HG03378 (cell line): Measurements from ENCODE around the gene SF3B5.
"Not testable (repeated sequence)": the region's sequence is repeated elsewhere in the genome, so short reads cannot be mapped to it uniquely, and the experiment has no call there.

ENCODE experiments used
- ATAC-seq: cut with Tn5 transposase; IDR thresholded peaks from one replicate; pipeline ENCODE4 v1.9.1; 2021; ENCODE audit warnings: mild to moderate bottlenecking, moderate library complexity; ENCODE audit not compliant: unreplicated experiment

SF3B5 gene

DNA sequence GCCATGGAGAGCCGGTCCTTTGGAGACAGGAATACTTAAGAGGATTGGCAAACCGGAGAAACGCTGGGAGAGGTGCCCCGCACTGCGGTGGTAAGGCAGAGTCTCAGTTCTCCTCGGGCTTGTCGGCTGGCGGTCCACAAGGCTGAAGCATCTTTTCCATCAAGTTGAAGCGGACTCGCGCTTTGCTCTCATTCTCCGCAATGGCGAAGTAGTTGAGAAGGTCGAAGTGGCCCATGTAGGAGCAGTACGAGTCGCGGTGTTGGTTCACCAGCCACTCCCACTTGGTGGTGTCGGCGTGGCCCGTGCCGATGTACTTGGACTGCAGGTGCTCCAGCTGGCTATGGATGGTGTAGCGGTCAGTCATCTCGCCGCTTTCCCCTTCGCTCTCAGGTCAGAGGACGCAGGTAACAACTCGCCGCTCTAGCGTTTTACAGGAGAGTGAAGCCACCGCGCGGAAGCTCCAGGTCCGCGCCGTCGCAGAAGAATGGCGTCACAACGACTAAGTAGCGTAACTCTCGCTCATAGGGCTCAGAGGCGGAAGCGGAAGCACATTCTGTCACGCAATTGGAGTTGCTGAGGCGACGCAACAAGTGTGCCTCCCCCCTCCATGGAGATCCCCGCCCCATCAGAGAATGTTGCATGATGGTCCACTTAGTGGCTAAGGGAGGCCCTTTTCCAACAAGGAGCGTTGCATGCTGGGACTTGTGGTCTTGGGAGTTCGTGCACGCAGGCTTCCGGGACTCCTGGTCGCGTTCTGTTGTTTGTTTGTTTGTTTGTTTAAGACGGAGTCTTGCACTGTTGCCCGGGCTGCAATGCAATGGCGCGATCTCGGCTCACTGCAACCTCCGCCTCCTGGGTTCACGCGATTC is at the start of gene SF3B5:
SF3B5 (minus strand) TSS at position 440 of the 869 bp plus-strand sequence; CDS start at position 364, 76 bp downstream.
- peak; percentile 96 for ATAC-seq

DNA sequence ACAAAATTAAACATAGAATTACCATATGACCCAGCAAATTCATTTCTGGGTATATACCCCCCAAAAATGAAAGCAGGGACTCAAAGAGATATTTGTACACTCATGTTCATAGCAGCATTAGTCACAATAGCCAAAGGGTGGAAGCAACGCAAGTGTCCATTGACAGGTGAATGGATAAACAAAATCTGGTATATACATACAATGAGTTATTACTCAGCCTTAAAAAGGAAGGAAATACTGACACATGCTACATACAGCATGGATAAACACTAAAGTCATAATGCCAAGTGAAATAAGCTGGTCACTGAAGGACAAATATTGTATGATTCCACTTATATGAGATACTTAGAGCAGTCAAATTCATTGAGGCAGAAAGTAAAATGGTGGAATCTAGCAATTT is 49.6 kb upstream of the SF3B5 start:
- ATAC-seq, result no peak

DNA sequence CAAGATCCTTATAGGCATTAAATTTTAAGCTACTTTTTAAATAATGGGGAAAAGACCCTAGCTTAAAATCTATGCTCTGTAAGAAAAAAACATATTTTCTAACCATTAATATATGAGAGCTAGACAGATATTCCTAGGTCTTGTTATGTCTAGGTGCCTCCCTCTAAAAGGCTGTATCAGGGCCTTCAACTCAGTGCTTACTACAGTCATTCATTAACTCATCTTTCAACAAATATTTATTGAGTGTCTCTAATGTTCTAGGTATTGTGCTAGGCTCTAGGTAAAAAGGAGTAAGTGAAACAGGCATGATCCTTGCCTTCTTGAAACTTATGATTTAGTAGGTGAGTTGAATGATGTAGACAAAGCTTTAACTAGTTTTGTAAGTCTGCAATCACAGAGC is 48.5 kb upstream of the SF3B5 start:
- no peak for ATAC-seq

DNA sequence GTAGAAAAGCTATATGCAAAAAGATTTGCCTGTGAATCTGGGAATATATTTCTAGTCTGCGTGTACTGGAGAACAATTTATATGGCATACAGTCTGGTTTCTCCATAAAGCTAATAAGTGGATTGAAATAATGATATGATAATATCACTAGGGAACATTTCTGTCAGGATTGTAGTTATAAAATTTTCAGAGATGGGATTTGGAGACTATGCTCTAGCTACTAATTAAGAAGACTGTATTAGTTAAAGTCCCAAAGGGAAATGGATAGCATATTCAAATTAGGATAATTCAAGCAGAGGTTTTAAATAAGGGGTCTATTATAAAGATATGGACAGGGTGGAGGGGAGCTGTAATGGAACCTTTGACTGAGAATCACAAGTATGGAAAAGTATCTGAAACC is 47.7 kb upstream of the SF3B5 start:
- no peak for ATAC-seq

DNA sequence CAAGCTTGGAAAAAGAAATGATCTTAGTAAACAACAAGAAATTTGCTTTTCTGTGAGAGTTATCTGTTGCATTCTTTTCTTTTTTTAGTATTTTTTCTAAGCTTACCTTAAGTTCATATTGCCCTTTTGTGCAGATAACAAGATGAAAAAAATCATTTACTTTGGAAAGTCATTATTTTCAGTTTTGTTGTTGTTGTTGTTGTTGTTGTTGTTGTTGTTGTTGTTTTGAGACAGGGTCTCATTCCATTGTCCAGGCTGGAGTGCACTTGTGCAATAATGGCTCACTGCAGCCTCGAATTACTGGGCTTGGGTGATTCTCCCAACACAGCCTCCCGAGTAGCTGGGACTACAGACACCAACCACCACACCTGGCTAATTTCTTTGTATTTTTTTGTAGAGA is 46.1 kb upstream of the SF3B5 start:
- no peak for ATAC-seq

DNA sequence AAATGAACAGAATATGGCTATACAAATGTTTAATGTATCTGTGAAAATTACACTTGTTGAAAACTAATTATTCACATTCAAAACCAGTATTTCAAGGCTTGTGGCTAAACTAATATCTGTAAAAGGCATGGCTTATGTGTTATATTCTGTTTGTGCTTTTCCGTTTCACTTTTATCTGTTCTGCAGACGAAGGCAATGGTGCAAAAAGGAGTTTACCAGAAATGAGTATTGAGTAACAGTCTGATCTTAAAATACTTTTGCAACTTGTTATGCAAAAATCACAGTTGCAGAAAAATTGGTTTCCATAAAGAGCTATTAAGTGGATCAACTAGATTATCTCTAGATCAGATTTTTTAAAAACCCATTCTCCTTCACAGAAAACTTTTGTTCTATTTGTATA is 45.5 kb upstream of the SF3B5 start:
- ATAC-seq, result peak; percentile 82

DNA sequence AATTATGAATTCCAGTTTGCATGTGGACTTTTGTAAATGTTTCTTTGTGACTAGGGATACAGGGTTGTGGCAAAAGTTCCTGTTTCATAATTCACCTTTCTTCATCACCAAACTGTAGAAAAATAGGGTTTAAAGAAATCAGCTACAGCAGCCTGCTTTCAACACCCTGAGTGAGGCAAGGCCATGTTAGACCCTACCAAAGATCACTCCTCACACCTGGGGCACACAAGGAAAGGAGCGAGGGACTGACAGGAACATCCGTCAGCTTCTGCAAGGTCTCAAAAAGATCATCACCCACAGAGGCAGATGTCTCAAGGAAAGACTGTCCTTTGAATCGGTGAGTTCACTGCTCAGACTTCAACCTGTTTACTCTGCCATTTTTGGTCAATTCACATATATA is 44.4 kb upstream of the SF3B5 start:
- no peak for ATAC-seq

DNA sequence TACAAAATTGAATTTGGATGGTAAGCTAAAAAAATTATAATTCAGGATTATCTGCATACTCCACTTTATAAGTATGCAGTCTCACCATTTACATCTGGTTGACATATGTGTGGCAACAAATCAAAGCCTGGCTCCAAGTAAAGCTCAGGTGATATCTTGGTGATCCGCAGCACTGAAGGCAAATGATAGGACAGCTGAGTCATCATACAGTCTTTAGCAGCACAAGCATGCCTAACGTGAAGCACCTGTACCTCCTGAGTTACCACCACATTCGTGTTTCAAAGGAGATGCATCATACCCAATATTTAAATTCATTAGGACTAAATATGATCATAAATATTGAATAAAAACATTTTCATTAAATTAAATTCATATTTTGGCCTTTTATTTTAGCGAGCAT is 43.2 kb upstream of the SF3B5 start:
- no peak for ATAC-seq

DNA sequence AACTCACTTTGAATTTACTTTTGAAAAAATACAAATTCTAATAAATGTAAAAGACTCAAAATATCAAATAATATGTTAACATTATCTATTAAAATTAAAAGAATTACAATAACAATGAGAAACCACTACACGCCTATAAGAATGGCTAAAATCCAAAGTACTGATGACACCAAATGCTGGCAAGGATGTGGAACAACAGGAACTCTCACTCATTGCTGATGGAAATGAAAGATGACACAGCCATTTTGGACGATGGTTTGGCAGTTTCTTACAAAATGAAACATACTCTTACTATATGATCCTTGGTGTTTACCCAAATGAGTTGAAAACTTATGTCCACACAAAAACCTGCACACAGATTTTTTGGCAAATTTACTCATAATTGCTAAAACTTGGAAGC is 39.4 kb upstream of the SF3B5 start:
- ATAC-seq, result no peak

DNA sequence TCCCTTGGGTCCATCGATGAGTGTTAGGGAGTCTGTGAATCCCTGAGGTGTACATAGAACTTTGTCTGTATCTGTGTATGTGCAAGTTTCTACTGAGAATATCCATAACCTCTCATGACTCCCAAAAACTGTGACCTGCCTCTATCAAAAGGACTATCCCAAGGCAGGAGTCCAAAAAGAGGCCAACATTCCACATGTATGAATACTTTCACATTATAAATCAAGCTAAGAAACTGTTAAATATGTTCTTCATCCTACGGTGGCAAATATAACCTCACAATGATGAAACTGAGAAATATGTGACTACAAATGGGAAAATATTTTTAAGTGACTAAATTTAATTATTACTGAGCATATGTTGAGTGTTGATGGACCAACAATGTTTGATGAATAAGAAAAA is 38.8 kb upstream of the SF3B5 start:
- no peak for ATAC-seq

DNA sequence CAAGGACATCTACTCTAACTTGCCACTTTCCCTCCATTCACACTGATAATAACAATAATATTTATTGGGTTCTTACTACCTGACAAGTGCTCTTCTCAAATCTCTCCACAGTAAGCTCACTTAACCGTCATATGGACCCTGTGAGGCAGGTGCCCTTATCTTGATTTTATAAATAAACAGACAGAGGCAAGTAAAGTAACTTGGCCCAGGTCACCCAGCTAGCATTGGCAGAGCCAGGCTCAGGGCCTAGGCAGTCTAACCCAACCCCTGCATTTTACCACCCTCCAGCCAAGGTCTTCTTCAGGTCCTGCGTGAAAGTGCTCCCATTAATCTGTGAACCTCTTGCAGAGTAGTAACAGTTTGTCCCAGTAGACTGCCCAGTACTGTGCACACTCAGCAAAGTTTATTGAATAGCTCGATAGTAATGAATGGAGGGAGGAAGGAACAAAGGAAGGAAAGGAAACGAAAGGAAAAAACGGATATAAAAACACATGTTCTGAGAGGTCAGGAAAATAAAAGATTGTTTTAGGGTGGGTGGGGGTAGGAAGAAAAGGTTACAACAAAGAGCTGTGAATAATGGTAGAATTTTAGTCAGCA is 38.0 kb upstream of the SF3B5 start:
- no peak for ATAC-seq

DNA sequence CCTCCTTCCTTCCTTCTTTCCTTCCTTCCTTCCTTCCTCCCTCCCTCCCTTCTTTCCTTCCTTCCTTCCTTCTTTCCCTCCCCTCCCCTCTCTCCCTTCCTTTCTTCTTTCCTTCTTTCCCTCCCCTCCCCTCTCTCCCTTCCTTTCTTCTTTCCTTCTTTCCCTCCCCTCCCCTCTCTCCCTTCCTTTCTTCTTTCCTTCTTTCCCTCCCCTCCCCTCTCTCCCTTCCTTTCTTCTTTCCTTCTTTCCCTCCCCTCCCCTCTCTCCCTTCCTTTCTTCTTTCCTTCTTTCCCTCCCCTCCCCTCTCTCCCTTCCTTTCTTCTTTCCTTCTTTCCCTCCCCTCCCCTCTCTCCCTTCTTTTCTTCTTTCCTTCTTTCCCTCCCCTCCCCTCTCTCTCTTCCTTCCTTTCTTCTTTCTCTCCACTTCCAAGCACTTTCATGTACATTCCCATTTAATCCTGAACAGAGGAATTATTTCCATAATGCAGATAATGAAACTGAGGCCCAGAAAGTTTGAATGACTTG is 36.9 kb upstream of the SF3B5 start:
- ATAC-seq, result not testable (repeated sequence)

DNA sequence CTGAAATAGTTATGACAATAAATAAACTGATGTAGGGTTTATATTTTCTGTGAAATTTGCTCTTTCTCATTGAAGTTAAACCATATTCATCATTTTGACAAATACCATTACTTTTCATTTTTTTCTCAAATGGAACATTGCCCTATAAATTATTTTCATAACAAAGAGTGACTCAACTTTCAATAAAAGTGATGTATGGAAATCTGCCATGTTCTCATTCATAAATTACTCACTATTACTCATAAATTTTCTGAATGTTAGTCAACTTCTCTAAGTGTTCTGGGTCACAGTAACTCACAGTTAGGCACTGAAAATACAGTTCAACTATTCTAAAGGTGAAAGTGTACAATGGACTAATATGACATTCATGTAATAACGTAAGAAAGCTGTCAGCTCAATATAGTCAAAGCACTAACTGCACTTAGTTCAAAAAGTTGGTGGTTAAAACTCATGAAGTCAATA is 35.9 kb upstream of the SF3B5 start:
- peak; percentile 64 for ATAC-seq

DNA sequence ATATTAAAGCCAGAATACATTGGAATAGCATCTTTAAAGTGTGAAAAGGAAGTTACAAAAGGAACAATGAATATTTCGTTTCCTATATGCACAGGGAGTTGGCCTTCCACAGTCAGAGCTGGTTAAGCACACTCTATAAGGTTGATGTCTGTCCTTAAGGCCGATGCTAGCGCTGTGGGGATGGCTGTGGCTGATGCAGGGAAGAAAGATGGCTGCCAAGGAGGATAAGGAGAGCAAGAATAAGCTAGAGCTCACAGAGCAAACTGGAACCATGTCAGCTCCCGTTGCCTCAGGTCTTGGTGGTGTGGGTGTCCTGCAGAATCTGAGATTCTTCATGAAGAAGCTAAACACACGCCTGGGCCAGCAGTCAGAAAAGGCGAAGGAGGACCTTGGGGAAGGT is 34.1 kb upstream of the SF3B5 start:
- ATAC-seq, result no peak

DNA sequence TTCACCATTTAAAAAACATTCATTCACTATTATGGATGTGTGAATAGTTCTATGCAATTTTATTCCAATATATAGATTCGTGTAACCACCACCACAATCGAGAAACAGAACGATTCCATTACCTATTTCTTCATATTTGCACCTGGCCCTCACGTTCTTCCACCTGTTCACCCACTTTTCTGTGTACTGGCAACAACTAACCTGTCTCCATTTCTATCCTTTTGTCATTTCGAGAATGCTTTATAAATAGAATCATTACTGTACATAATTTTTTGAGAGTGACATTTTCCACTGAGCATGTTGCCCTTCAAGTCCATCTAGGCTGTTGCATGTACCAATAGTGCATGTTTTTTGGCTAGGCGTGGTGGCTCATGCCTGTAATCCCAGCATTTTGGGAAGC is 31.7 kb upstream of the SF3B5 start:
- ATAC-seq, result no peak

DNA sequence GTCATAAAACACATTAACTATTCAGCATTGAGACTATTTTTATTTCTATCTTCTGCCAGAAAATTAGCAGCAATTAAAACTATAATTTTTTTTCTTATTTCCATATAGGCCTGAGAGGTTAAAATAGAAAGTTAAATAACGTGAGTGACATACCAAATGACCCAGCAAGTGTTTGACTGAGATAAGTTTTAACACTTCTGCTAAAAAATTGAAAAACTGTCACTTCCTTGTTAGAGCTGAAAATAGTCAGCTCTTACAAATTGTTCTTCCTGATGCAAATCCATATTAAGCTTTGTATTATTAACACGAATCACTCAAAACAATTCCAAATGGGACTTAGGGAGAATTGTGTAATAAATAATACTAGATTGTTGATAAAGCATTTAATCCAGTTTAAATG is 28.5 kb upstream of the SF3B5 start:
- no peak for ATAC-seq

DNA sequence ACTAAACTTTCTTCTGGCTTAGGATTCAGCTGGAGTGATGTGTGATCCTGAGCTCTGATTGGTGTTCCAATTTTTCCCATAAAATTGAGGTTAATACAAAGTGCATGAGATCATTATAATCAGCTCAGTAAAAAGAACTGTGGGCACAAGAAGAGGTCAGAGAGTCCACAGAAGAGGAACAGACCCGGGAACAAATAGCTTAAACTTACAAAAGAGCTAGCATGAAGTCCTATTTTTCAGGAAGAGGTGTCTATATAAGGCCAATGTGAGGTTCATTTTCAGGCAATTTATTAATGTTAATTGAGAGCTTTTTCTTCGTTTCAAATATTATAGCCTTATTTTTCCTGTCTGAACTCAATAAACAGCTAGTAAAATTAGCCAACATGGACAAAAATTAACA is 28.0 kb upstream of the SF3B5 start:
- ATAC-seq, result no peak

DNA sequence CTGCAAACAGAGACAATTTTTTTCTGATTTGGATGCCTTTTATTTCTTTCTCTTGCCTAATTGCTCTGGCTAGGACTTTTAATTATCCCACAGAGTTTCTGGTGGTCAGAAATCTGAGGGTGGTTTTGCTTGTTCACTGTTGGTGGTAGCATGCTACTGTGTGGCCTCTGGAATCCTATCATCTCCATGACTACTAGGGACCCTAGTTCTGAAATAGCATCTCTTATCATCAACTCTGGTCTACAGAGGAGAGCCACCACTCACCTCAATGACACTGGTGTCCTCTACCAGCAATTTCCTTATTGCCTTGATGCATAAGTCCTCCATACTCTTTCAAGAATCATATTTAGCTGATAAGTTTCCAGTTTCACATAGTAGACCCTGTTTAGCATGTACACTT is 27.5 kb upstream of the SF3B5 start:
- ATAC-seq, result no peak

DNA sequence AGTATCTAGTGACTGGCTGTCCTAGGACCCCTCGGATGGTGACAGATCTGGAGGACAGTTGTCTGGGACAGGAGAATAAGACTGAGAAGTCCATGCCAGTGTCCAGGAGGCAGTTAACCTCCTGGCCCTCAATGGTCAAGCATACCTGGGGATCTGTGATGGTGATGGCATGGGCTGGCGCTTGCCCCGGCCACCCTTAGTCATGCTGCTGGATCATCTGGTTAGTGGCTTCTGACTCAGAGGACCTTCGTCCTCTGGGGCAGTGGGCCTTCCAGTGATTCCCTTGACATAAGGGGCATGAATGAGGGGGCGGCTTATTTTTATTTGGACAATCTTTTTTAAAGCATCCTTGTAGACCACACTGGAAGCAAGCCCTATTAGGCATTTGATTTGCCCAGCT is 24.0 kb upstream of the SF3B5 start:
- ATAC-seq, result no peak

DNA sequence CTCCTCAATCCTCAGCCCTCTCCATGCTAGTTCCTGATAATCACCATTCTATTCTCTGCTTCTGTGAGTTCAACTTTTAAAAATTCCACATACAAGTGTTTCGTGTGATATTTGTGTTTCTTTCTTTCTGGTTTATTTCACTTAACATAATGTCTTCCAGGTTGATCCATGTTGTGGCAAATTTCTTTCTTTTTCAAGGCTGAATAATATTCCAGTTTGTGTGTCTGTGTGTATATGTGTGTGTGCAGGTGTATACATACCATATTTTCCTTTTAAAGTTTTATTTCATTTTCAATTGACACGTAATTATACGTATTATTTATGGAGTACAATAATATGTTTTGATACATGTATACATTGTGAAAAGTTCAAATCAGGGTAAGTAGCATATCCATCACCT is 19.8 kb upstream of the SF3B5 start:
- ATAC-seq, result no peak

DNA sequence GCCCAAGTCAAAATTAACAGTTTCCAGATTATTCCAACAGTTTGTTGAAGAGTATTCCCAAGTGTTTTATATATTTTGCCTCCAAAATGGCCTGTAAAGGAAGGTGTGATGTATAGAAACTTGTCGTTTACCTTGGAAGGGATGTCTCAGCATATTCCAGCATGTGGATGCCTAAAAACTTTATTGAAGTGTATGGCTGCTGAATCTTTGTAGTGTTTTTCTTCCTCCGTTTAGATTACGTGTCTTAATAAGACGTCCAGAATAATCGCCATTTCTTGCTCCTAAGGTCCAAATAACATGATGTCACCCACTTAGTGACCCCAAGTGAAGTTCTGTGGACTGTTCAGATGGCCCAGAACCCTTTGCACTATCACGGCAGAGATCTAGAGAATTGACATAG is 18.0 kb upstream of the SF3B5 start:
- ATAC-seq, result no peak

DNA sequence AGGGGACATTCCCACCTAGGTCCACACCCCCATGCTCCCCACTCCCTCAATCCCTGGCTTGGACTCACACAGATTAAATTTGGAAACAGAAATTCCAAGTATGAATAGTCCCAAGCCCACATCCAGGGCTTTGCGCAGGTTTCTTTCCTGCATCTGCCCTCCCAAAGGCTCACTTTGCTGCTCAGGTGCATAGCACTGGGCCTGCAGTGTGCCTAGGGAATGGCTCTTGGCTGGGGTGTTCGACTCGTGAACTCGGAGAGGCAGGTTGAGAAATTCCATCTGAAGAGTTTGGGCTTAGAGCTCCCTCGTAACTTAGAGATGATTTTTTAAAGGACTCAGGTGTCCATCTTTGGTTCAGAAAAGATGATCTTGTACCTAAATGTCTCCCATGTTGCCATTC is 14.8 kb upstream of the SF3B5 start:
- no peak for ATAC-seq
